ENCODE results near the gene PLSCR3.
"Not testable (repeated sequence)": the region's sequence is repeated elsewhere in the genome, so short reads cannot be mapped to it uniquely, and the experiment has no call there.

- TF ChIP-seq CTCF (IDR thresholded peaks at IDR 0.05; ENCODE audit: low read depth, low read length); EZH2phosphoT487 (IDR thresholded peaks at IDR 0.05; ENCODE audit: low read depth): not testable (repeated sequence)
Observed at GRCh38 chr17:7368599-7368994, 25.7 kb downstream of the PLSCR3 start.
